Measurements from ENCODE around the gene CFAP73. TPM values are rescaled to one million over a fixed set of nuclear protein-coding genes. Genes with fewer than 3 reads are reported as not detected.

The CFAP73 gene
- total RNA-seq, 1 experiment from 2014 or later: 0.34 TPM

- H3K4me3 ChIP-seq (replicated peaks in 1 of 2; ENCODE audit: low read depth in 1 of 2, low read length in 2 of 2): no peak overlapping the region
- no peaks in the 10 kb centered on the region for H3K36me3 ChIP-seq (ENCODE audit: control insufficient read depth in 1 of 2, insufficient read depth in 2 of 2, low read length in 2 of 2)
- H4K20me1 ChIP-seq (ENCODE audit: insufficient read depth): no peaks in the 10 kb centered on the region
- no peak overlapping the region for H3K9ac ChIP-seq (ENCODE audit: low read length)
- H3K4me2 ChIP-seq (ENCODE audit: low read length): no peak overlapping the region
- H3K27ac ChIP-seq (ENCODE audit: low read depth, low read length): no peak overlapping the region
- no peak for ATAC-seq
- DNase-seq (ENCODE audit: low read depth, low spot score): no peak
- H3K9me2 ChIP-seq (ENCODE audit: insufficient read depth): no peaks in the 10 kb centered on the region
- TF ChIP-seq SIN3A (IDR thresholded peaks at IDR 0.05; ENCODE audit: low read depth): no peak
- no peak for TF ChIP-seq EZH2 (IDR thresholded peaks at IDR 0.05)
- no peak for TF ChIP-seq EZH2phosphoT487 (IDR thresholded peaks at IDR 0.05; ENCODE audit: borderline replicate concordance)
- TF ChIP-seq YY1 (IDR thresholded peaks at IDR 0.05; ENCODE audit: extremely low read depth, insufficient replicate concordance, low read depth, low read length): no peak
- TF ChIP-seq FOSL1 (IDR thresholded peaks at IDR 0.05; ENCODE audit: low read depth): no peak
- TF ChIP-seq ELF1 (IDR thresholded peaks at IDR 0.05; ENCODE audit: borderline replicate concordance, low read depth): no peak
- no peak for TF ChIP-seq CBX3 (IDR thresholded peaks at IDR 0.05; ENCODE audit: low read depth)
- no peak for TF ChIP-seq ATF3 (IDR thresholded peaks at IDR 0.05)
- no peak for TF ChIP-seq TCF7L2 (IDR thresholded peaks at IDR 0.05; ENCODE audit: borderline replicate concordance, extremely low read depth, insufficient read depth, insufficient read length)
- no peak for TF ChIP-seq SP1 (IDR thresholded peaks at IDR 0.05; ENCODE audit: low read depth)
- TF ChIP-seq ZBTB33 (IDR thresholded peaks at IDR 0.05; ENCODE audit: extremely low read depth, insufficient replicate concordance, low read length): no peak
- TF ChIP-seq POLR2AphosphoS5 (IDR thresholded peaks at IDR 0.05; ENCODE audit: low read depth, low read length): no peak
- no peaks in the 10 kb centered on the region for H3K27me3 ChIP-seq (ENCODE audit: insufficient read depth, low read length)
- CTCF ChIA-PET: no interaction called here
- H3K79me2 ChIP-seq (ENCODE audit: insufficient read depth, low read length): no peaks in the 10 kb centered on the region
- intact Hi-C loops (cut with micrococcal nuclease): no loop called here
- no TSS peak for BruUV-seq (replicated peaks)
- no peak overlapping the region for H2AFZ ChIP-seq (ENCODE audit: low read depth, low read length, poor library complexity, severe bottlenecking)
- H3K9me3 ChIP-seq (ENCODE audit: control insufficient read depth in 1 of 2, insufficient read depth in 1 of 2, low read depth in 1 of 2, low read length in 2 of 2): no peaks in the 10 kb centered on the region
- POLR2A ChIA-PET: no interaction called here
- H3K4me1 ChIP-seq (ENCODE audit: control insufficient read depth in 1 of 2, insufficient read depth in 2 of 2, low read length in 2 of 2): no peaks in the 10 kb centered on the region; a peak in 1 of 4 replicates
- RAD21 ChIA-PET (ENCODE audit: low non-redundant PET in 1 of 2, low total read pairs in 2 of 2, uncharacterized antibody in 2 of 2, unreplicated experiment in 2 of 2): no interaction called here
Observed at GRCh38 chr12:113113397-113113796, 36.1 kb upstream of the CFAP73 start.

Measured in HCT116 (cell line).